ENCODE measurements around the gene DCLRE1B. TPM values are rescaled to one million over a fixed set of nuclear protein-coding genes. Genes with fewer than 3 reads are reported as not detected.

DCLRE1B gene
- total and polyA plus RNA-seq, 9 of the 15 experiments (the other 6 are each of a cell fraction or from before 2014, with no cell fraction given): 10.6 to 28.8 (median 17.2) TPM

DNA sequence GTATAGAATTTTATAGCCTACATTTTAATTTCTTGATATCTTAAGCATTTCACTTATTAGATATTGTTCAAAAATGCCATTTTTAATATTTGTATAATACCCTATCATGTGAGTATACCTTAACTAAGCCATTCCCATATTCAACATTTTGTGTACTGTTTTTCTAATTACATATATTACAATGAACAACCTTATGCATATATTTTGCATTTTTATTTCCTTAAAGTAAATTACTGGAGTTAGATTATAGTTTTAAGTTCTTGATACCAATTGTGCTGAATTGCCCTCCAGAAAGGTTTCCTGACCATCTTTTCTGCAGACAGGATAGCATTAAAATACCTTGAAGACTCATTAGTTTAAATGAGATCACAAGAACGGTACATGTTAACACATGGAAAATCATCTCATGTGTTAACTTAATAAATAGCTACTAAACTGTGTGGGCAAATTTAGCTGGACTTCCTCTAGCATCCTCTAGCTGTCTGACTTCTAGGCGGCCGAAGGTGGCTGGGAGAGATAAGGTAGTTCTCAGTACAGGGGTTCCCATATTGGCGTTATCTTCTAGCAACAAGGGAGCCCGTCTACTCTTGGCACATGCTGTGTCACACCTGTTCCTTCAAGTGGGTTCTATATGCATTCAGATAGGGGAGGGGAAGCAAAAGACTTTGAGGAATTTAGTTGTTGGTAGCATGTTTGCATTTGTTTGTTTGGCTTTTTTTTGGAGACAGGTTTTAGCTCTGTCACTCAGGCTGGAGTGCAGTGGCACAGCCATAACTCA, 8.9 kb downstream of the DCLRE1B start (continued):
- TF ChIP-seq, protein P1, sequence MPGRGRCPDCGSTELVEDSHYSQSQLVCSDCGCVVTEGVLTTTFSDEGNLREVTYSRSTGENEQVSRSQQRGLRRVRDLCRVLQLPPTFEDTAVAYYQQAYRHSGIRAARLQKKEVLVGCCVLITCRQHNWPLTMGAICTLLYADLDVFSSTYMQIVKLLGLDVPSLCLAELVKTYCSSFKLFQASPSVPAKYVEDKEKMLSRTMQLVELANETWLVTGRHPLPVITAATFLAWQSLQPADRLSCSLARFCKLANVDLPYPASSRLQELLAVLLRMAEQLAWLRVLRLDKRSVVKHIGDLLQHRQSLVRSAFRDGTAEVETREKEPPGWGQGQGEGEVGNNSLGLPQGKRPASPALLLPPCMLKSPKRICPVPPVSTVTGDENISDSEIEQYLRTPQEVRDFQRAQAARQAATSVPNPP (IDR thresholded peaks at IDR 0.05; ENCODE audit: borderline replicate concordance, insufficient read depth, insufficient read length): no peak
- TF ChIP-seq, protein P2, sequence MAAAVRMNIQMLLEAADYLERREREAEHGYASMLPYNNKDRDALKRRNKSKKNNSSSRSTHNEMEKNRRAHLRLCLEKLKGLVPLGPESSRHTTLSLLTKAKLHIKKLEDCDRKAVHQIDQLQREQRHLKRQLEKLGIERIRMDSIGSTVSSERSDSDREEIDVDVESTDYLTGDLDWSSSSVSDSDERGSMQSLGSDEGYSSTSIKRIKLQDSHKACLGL (CRISPR knock-in tag; IDR thresholded peaks at IDR 0.05; ENCODE audit: borderline replicate concordance, poor library complexity, severe bottlenecking): no peak
- TF ChIP-seq E2F3 (CRISPR knock-in tag; IDR thresholded peaks at IDR 0.05) (no peak), ASH1L (IDR thresholded peaks at IDR 0.05; ENCODE audit: borderline replicate concordance, low read depth, partially characterized antibody) (no peak), POLR2G (IDR thresholded peaks at IDR 0.05; ENCODE audit: low read depth, low read length) (no peak), NBN (IDR thresholded peaks at IDR 0.05; ENCODE audit: low read depth) (peak; percentile 98), ZNF12 (CRISPR knock-in tag; IDR thresholded peaks at IDR 0.05) (no peak), ZNF282 (CRISPR knock-in tag; IDR thresholded peaks at IDR 0.05) (no peak), HMGN3 (IDR thresholded peaks at IDR 0.05; ENCODE audit: borderline replicate concordance, extremely low read depth, insufficient read length, low read depth, low read length) (peak; percentile 62), CREBBP (IDR thresholded peaks at IDR 0.05; ENCODE audit: low read depth, low read length) (no peak), ERF (CRISPR knock-in tag; IDR thresholded peaks at IDR 0.05) (no peak), NR2F6 (CRISPR knock-in tag; IDR thresholded peaks at IDR 0.05) (no peak)
- TF ChIP-seq, protein P3, sequence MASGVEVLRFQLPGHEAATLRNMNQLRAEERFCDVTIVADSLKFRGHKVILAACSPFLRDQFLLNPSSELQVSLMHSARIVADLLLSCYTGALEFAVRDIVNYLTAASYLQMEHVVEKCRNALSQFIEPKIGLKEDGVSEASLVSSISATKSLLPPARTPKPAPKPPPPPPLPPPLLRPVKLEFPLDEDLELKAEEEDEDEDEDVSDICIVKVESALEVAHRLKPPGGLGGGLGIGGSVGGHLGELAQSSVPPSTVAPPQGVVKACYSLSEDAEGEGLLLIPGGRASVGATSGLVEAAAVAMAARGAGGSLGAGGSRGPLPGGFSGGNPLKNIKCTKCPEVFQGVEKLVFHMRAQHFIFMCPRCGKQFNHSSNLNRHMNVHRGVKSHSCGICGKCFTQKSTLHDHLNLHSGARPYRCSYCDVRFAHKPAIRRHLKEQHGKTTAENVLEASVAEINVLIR (CRISPR knock-in tag; IDR thresholded peaks at IDR 0.05): no peak
- TF ChIP-seq, protein P4, sequence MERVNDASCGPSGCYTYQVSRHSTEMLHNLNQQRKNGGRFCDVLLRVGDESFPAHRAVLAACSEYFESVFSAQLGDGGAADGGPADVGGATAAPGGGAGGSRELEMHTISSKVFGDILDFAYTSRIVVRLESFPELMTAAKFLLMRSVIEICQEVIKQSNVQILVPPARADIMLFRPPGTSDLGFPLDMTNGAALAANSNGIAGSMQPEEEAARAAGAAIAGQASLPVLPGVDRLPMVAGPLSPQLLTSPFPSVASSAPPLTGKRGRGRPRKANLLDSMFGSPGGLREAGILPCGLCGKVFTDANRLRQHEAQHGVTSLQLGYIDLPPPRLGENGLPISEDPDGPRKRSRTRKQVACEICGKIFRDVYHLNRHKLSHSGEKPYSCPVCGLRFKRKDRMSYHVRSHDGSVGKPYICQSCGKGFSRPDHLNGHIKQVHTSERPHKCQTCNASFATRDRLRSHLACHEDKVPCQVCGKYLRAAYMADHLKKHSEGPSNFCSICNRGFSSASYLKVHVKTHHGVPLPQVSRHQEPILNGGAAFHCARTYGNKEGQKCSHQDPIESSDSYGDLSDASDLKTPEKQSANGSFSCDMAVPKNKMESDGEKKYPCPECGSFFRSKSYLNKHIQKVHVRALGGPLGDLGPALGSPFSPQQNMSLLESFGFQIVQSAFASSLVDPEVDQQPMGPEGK (CRISPR knock-in tag; IDR thresholded peaks at IDR 0.05; ENCODE audit: borderline replicate concordance): no peak
- TF ChIP-seq, protein P5, sequence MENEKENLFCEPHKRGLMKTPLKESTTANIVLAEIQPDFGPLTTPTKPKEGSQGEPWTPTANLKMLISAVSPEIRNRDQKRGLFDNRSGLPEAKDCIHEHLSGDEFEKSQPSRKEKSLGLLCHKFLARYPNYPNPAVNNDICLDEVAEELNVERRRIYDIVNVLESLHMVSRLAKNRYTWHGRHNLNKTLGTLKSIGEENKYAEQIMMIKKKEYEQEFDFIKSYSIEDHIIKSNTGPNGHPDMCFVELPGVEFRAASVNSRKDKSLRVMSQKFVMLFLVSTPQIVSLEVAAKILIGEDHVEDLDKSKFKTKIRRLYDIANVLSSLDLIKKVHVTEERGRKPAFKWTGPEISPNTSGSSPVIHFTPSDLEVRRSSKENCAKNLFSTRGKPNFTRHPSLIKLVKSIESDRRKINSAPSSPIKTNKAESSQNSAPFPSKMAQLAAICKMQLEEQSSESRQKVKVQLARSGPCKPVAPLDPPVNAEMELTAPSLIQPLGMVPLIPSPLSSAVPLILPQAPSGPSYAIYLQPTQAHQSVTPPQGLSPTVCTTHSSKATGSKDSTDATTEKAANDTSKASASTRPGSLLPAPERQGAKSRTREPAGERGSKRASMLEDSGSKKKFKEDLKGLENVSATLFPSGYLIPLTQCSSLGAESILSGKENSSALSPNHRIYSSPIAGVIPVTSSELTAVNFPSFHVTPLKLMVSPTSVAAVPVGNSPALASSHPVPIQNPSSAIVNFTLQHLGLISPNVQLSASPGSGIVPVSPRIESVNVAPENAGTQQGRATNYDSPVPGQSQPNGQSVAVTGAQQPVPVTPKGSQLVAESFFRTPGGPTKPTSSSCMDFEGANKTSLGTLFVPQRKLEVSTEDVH (IDR thresholded peaks at IDR 0.05; ENCODE audit: low read depth, partially characterized antibody): peak; percentile 75
- TF ChIP-seq, protein P6, sequence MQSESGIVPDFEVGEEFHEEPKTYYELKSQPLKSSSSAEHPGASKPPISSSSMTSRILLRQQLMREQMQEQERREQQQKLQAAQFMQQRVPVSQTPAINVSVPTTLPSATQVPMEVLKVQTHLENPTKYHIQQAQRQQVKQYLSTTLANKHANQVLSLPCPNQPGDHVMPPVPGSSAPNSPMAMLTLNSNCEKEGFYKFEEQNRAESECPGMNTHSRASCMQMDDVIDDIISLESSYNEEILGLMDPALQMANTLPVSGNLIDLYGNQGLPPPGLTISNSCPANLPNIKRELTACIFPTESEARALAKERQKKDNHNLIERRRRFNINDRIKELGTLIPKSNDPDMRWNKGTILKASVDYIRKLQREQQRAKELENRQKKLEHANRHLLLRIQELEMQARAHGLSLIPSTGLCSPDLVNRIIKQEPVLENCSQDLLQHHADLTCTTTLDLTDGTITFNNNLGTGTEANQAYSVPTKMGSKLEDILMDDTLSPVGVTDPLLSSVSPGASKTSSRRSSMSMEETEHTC (IDR thresholded peaks at IDR 0.05): peak; percentile 90

Measured in K562 (cell line).